Parathyroid adenoma (tissue), 2 donors: Measurements from ENCODE around the gene PMM2.

Experiments used
- H2AFZ ChIP-seq: fragments of 300-600 bp; sonication (generic); one replicate; pipeline ENCODE4 v1.7.0; 2017; ENCODE audit warnings: antibody characterized with exemption, mild to moderate bottlenecking
- H3K27ac ChIP-seq: fragments of 300-600 bp; sonication (generic); one replicate; pipeline ENCODE4 v1.7.0; 2017
- H3K27me3 ChIP-seq: fragments of 300-600 bp; sonication (generic); one replicate; pipeline ENCODE4 v1.7.0; 2017; ENCODE audit warnings: low read length; ENCODE audit not compliant: control insufficient read depth, insufficient read depth
- H3K36me3 ChIP-seq: fragments of 300-600 bp; sonication (generic); one replicate; pipeline ENCODE4 v1.7.0; 2017; ENCODE audit warnings: low read length; ENCODE audit not compliant: control insufficient read depth, insufficient read depth
- H3K4me1 ChIP-seq: fragments of 300-600 bp; sonication (generic); one replicate; pipeline ENCODE4 v1.7.0; 2017; ENCODE audit warnings: control low read depth
- H3K4me2 ChIP-seq: fragments of 300-600 bp; sonication (generic); one replicate; pipeline ENCODE4 v1.7.0; 2017; ENCODE audit warnings: low read length
- H3K4me3 ChIP-seq: fragments of 300-600 bp; sonication (generic); one replicate; pipeline ENCODE4 v1.7.0; 2017; ENCODE audit warnings: low read depth, low read length
- H3K79me2 ChIP-seq: fragments of 300-600 bp; sonication (generic); one replicate; pipeline ENCODE4 v1.7.0; 2017; ENCODE audit warnings: control low read depth
- H3K9ac ChIP-seq: fragments of 300-600 bp; sonication (generic); one replicate; pipeline ENCODE4 v1.7.0; 2017; ENCODE audit warnings: mild to moderate bottlenecking
- H3K9me3 ChIP-seq: fragments of 300-600 bp; sonication (generic); one replicate; pipeline ENCODE4 v1.7.0; 2017; ENCODE audit warnings: low read length; ENCODE audit not compliant: control insufficient read depth
- CTCF ChIP-seq: fragments of 300-600 bp; sonication (generic); IDR thresholded peaks from one replicate; pipeline ENCODE4 v1.7.0; 2017; ENCODE audit warnings: antibody characterized with exemption, mild to moderate bottlenecking
- donor health status: primary hyperparathyroidism.

The PMM2 gene

GRCh38 chr16:8763083-8763482 is 34.6 kb upstream of the PMM2 start:
- no peak overlapping the region for H3K27ac ChIP-seq
- H3K4me3 ChIP-seq: no peak overlapping the region
- H3K79me2 ChIP-seq: no peaks in the 10 kb centered on the region
- no peak overlapping the region for H2AFZ ChIP-seq
- no peak overlapping the region for H3K4me2 ChIP-seq
- no peaks in the 10 kb centered on the region for H3K27me3 ChIP-seq
- TF ChIP-seq CTCF: no peak
- H3K9ac ChIP-seq: no peak overlapping the region
- no peaks in the 10 kb centered on the region for H3K36me3 ChIP-seq
- H3K4me1 ChIP-seq: no peaks in the 10 kb centered on the region
- no peaks in the 10 kb centered on the region for H3K9me3 ChIP-seq

- no peaks in the 10 kb centered on the region for H3K36me3 ChIP-seq
- H3K9ac ChIP-seq: no peak overlapping the region
- no peak for TF ChIP-seq CTCF
Observed at GRCh38 chr16:8763899-8764298, 33.7 kb upstream of the PMM2 start.

GRCh38 chr16:8764525-8765250 is 33.0 kb upstream of the PMM2 start:
- no peak for TF ChIP-seq CTCF
- no peak overlapping the region for H2AFZ ChIP-seq
- H3K4me1 ChIP-seq: no peaks in the 10 kb centered on the region
- no peaks in the 10 kb centered on the region for H3K36me3 ChIP-seq
- H3K4me3 ChIP-seq: no peak overlapping the region
- no peak overlapping the region for H3K27ac ChIP-seq
- no peaks in the 10 kb centered on the region for H3K9me3 ChIP-seq
- H3K4me2 ChIP-seq: no peak overlapping the region
- H3K9ac ChIP-seq: no peak overlapping the region
- no peaks in the 10 kb centered on the region for H3K27me3 ChIP-seq
- H3K79me2 ChIP-seq: no peaks in the 10 kb centered on the region

More at GRCh38 chr16:8763899-8764298, 33.7 kb upstream of the PMM2 start:
- H3K9me3 ChIP-seq: no peaks in the 10 kb centered on the region
- no peak overlapping the region for H3K27ac ChIP-seq
- no peaks in the 10 kb centered on the region for H3K27me3 ChIP-seq
- H3K4me2 ChIP-seq: no peak overlapping the region
- H3K4me1 ChIP-seq: no peaks in the 10 kb centered on the region
- H3K4me3 ChIP-seq: no peak overlapping the region
- no peaks in the 10 kb centered on the region for H3K79me2 ChIP-seq
- H2AFZ ChIP-seq: no peak overlapping the region

- Histone ChIP-seq H3K27ac (no peak overlapping the region), H3K9ac (no peak overlapping the region), H3K4me1 (no peaks in the 10 kb centered on the region), H2AFZ (no peak overlapping the region), H3K27me3 (no peaks in the 10 kb centered on the region), H3K36me3 (no peaks in the 10 kb centered on the region), H3K4me2 (no peak overlapping the region), H3K9me3 (no peaks in the 10 kb centered on the region), H3K4me3 (no peak overlapping the region), H3K79me2 (no peaks in the 10 kb centered on the region)
- TF ChIP-seq CTCF: no peak
Observed at GRCh38 chr16:8767176-8767575, 30.5 kb upstream of the PMM2 start.

GRCh38 chr16:8768283-8768682 is 29.4 kb upstream of the PMM2 start:
- no peak overlapping the region for H3K9ac ChIP-seq
- no peak overlapping the region for H3K4me2 ChIP-seq
- H2AFZ ChIP-seq: no peak overlapping the region
- no peak for TF ChIP-seq CTCF
- no peaks in the 10 kb centered on the region for H3K79me2 ChIP-seq
- H3K36me3 ChIP-seq: no peaks in the 10 kb centered on the region
- no peak overlapping the region for H3K27ac ChIP-seq
- H3K4me1 ChIP-seq: no peaks in the 10 kb centered on the region
- H3K9me3 ChIP-seq: no peaks in the 10 kb centered on the region
- no peaks in the 10 kb centered on the region for H3K27me3 ChIP-seq
- H3K4me3 ChIP-seq: no peak overlapping the region
